Mucosa of descending colon (tissue), 3 donors: ENCODE data around the gene VSTM5. TPM values are rescaled to one million over a fixed set of nuclear protein-coding genes. Genes with fewer than 3 reads are reported as not detected.

Source experiments
- ATAC-seq: fragments of 200-7000 bp; cut with Tn5 transposase; one replicate; pipeline ENCODE4 v1.9.1; 2020; ENCODE audit warnings: mild to moderate bottlenecking, moderate library complexity
- DNase-seq, 3 donors: peaks; one replicate each; pipeline ENCODE4 v3.0.0-alpha.2; 2020
- H3K36me3 ChIP-seq: fragments of 200-600 bp; one replicate; pipeline ENCODE4 v1.8.0; 2021; ENCODE audit warnings: low read depth, mild to moderate bottlenecking
- H3K4me1 ChIP-seq: fragments of 200-600 bp; one replicate; pipeline ENCODE4 v1.8.0; 2021; ENCODE audit warnings: low read depth, mild to moderate bottlenecking
- H3K4me3 ChIP-seq: fragments of 200-600 bp; one replicate; pipeline ENCODE4 v1.8.0; 2021; ENCODE audit warnings: mild to moderate bottlenecking
- H3K9me3 ChIP-seq: fragments of 200-600 bp; one replicate; pipeline ENCODE4 v1.8.0; 2021; ENCODE audit warnings: mild to moderate bottlenecking
- CTCF ChIP-seq: fragments of 200-600 bp; IDR thresholded peaks from one replicate; pipeline ENCODE4 v1.8.0; 2022; ENCODE audit warnings: antibody characterized with exemption, mild to moderate bottlenecking
- intact Hi-C, 2 donors: fragments of 100-400 bp; cut with DNase I in 1 of 2; cut with micrococcal nuclease in 1 of 2; formaldehyde crosslinking; loops; one replicate each; pipeline versions ENCODE4 v1.11.0 to v1.11.1; 2022; cut with DNase I, micrococcal nuclease
- total RNA-seq, 3 donors: library from RNA; stranded (reverse); fragmentation: NEBNext Ultra II Directional in 2 of 3; extraction: Animal tissue kit (Norgen Biotek cat#: 25700) in 2 of 3; gene quantifications; one replicate each; pipeline versions ENCODE4 v1.2.1 to v1.2.4, GENCODE V29; 2021 to 2023
- donor health status: DM: no; HTN: no; CAD: no; lungs with moderate emphysema.
- donor health status: DM: no; HTN: no; CAD: no.
- donor health status: DM: no; HTN: yes; CAD: no.

The VSTM5 gene
- total RNA-seq, 3 donors from 2014 or later: 1.8 to 3.4 (median 2.4) TPM

- no peaks in the 10 kb centered on the region for H3K36me3 ChIP-seq
- H3K4me1 ChIP-seq: no peaks in the 10 kb centered on the region
- no peak overlapping the region for H3K4me3 ChIP-seq
- ATAC-seq (peak; percentile 2), DNase-seq (no peak)
- TF ChIP-seq CTCF: no peak
- intact Hi-C loops: no loop called here
- H3K9me3 ChIP-seq: no peaks in the 10 kb centered on the region
Observed at GRCh38 chr11:93842034-93842433, 8.4 kb downstream of the VSTM5 start.

GRCh38 chr11:93841446-93841845 is 9.0 kb downstream of the VSTM5 start:
- Histone ChIP-seq H3K9me3 (no peaks in the 10 kb centered on the region), H3K4me1 (no peaks in the 10 kb centered on the region), H3K4me3 (no peak overlapping the region), H3K36me3 (no peaks in the 10 kb centered on the region)
- TF ChIP-seq CTCF: no peak
- no peak for DNase-seq
- no peak for ATAC-seq
- intact Hi-C loops: no loop called here

- DNase-seq (no peak), ATAC-seq (no peak)
- Histone ChIP-seq H3K4me3 (no peak overlapping the region), H3K9me3 (no peaks in the 10 kb centered on the region), H3K36me3 (no peaks in the 10 kb centered on the region), H3K4me1 (no peaks in the 10 kb centered on the region)
- TF ChIP-seq CTCF: no peak
- intact Hi-C loops: no loop called here
Observed at GRCh38 chr11:93840981-93841380, 9.4 kb downstream of the VSTM5 start.

GRCh38 chr11:93840180-93840579 is 10.2 kb downstream of the VSTM5 start:
- no peak for DNase-seq
- no peaks in the 10 kb centered on the region for H3K9me3 ChIP-seq
- ATAC-seq: no peak
- no peak overlapping the region for H3K4me3 ChIP-seq
- H3K4me1 ChIP-seq: no peaks in the 10 kb centered on the region
- no peak for TF ChIP-seq CTCF
- no peaks in the 10 kb centered on the region for H3K36me3 ChIP-seq
- intact Hi-C loops: no loop called here

- TF ChIP-seq CTCF: no peak
- ATAC-seq (no peak), DNase-seq (no peak)
- Histone ChIP-seq H3K4me1 (no peaks in the 10 kb centered on the region), H3K36me3 (no peaks in the 10 kb centered on the region), H3K4me3 (no peak overlapping the region), H3K9me3 (no peaks in the 10 kb centered on the region)
- intact Hi-C loops: no loop called here
Observed at GRCh38 chr11:93838967-93839366, 11.5 kb downstream of the VSTM5 start.

GRCh38 chr11:93832780-93833179 is 17.6 kb downstream of the VSTM5 start:
- DNase-seq (no peak), ATAC-seq (no peak)
- Histone ChIP-seq H3K36me3 (no peaks in the 10 kb centered on the region), H3K4me1 (no peaks in the 10 kb centered on the region), H3K9me3 (no peaks in the 10 kb centered on the region), H3K4me3 (no peak overlapping the region)
- TF ChIP-seq CTCF: no peak
- intact Hi-C loops: no loop called here
